HG03103 (cell line): ENCODE data around the gene TRRAP.

ENCODE experiments used
- ATAC-seq: cut with Tn5 transposase; IDR thresholded peaks from one replicate; pipeline ENCODE4 v1.9.1; 2021; ENCODE audit warnings: low read depth; ENCODE audit not compliant: unreplicated experiment

The TRRAP gene

GRCh38 chr7:99001482-99002147, 123.3 kb downstream of the TRRAP start:
- ATAC-seq = no peak

GRCh38 chr7:99002148-99002826, 124.0 kb downstream of the TRRAP start:
- no peak for ATAC-seq

- ATAC-seq = no peak
These were observed 124.5 kb downstream of the TRRAP start for GRCh38 chr7:99002827-99003212.

- ATAC-seq = no peak
These were observed 125.1 kb downstream of the TRRAP start for GRCh38 chr7:99003419-99003818.

- no peak for ATAC-seq
These were observed 125.9 kb downstream of the TRRAP start for GRCh38 chr7:99004216-99004615.

GRCh38 chr7:99004781-99005500, 126.6 kb downstream of the TRRAP start:
- no peak for ATAC-seq

GRCh38 chr7:99005776-99006175, 127.4 kb downstream of the TRRAP start:
- ATAC-seq = no peak

- no peak for ATAC-seq
These were observed 128.6 kb downstream of the TRRAP start for GRCh38 chr7:99006739-99007424.

GRCh38 chr7:99008181-99008631, 129.9 kb downstream of the TRRAP start:
- no peak for ATAC-seq

GRCh38 chr7:99008921-99009530, 130.7 kb downstream of the TRRAP start:
- ATAC-seq = no peak

GRCh38 chr7:99010281-99010680, 131.9 kb downstream of the TRRAP start:
- ATAC-seq = no peak

- no peak for ATAC-seq
These were observed 133.0 kb downstream of the TRRAP start for GRCh38 chr7:99011341-99011705.

GRCh38 chr7:99011706-99012404, 133.5 kb downstream of the TRRAP start:
- no peak for ATAC-seq

GRCh38 chr7:99012722-99013121, 134.4 kb downstream of the TRRAP start:
- ATAC-seq = no peak

- no peak for ATAC-seq
These were observed 135.2 kb downstream of the TRRAP start for GRCh38 chr7:99013266-99014112.

GRCh38 chr7:99014113-99014985, 136.0 kb downstream of the TRRAP start:
- ATAC-seq = no peak

- no peak for ATAC-seq
These were observed 137.9 kb downstream of the TRRAP start for GRCh38 chr7:99016196-99016595.
